Progenitor cell of endocrine pancreas (in vitro differentiated cells): ENCODE data around the gene CTBP2. TPM values are rescaled to one million over a fixed set of nuclear protein-coding genes. Genes with fewer than 3 reads are reported as not detected.
A peak's percentile ranks its signal among the peaks of the same experiment; 100 is the strongest.
"Not testable (repeated sequence)": the region's sequence is repeated elsewhere in the genome, so short reads cannot be mapped to it uniquely, and the experiment has no call there.

Experiments used
- DNase-seq: peaks from one replicate; pipeline ENCODE4 v3.0.0; 2021; ENCODE audit warnings: low spot score; ENCODE audit not compliant: unreplicated experiment
- H3K27ac Mint-ChIP-seq: 2 replicates; pipeline ENCODE4 v1.8.0; 2021; ENCODE audit warnings: mild to moderate bottlenecking, moderate library complexity, mixed read lengths
- H3K27me3 Mint-ChIP-seq: 2 replicates; pipeline ENCODE4 v1.8.0; 2021; ENCODE audit warnings: mixed read lengths
- H3K36me3 Mint-ChIP-seq: 2 replicates; pipeline ENCODE4 v1.8.0; 2022; ENCODE audit warnings: mixed read lengths; ENCODE audit not compliant: insufficient read depth
- H3K4me1 Mint-ChIP-seq: 2 replicates; pipeline ENCODE4 v1.8.0; 2021; ENCODE audit warnings: low read depth, mixed read lengths
- H3K4me3 Mint-ChIP-seq: 2 replicates; pipeline ENCODE4 v1.8.0; 2021; ENCODE audit warnings: low read depth, mild to moderate bottlenecking, moderate library complexity, mixed read lengths
- H3K9me3 Mint-ChIP-seq: 2 replicates; pipeline ENCODE4 v1.8.0; 2021; ENCODE audit warnings: low read depth, mixed read lengths
- total RNA-seq: library from RNA; stranded (reverse); gene quantifications from 2 replicates; pipeline ENCODE4 v1.2.1, GENCODE V29; 2021
- TF ChIP-seq, protein P1 (sequence below): fragments of 200-600 bp; sonication (generic); IDR thresholded peaks from one replicate; pipeline ENCODE4 v1.5.0; 2021; ENCODE audit warnings: antibody characterized with exemption, mild to moderate bottlenecking; ENCODE audit not compliant: unreplicated experiment

The CTBP2 gene
- total RNA-seq, 1 donor from 2014 or later: 182 TPM

DNA sequence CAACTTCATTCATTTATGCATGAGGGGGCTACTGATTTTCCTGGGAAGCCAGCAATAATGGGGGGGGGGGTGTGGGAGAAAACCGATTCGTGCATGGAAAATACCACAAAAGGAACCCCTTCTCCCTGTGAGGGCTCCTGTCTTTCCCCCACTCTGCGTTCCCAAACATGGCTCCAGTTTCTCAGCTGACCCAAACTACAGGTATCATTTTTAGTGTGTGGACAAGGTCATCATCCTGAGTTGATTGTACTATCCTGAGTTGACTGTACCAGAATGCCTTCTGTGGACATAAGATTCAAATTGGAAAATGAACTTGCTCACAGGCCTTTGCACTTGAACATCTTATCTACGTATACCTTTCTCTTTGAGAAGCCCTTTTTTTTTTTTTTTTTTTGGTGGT, 168.5 kb downstream of the CTBP2 start:
- Mint-ChIP-seq H3K4me3 (no peak overlapping the region), H3K9me3 (no peaks in the 10 kb centered on the region), H3K36me3 (peaks cover 29% of the 10 kb centered on the region), H3K27ac (peak overlapping the region; percentile 78), H3K4me1 (no peaks in the 10 kb centered on the region), H3K27me3 (no peaks in the 10 kb centered on the region)
- TF ChIP-seq, protein P1, sequence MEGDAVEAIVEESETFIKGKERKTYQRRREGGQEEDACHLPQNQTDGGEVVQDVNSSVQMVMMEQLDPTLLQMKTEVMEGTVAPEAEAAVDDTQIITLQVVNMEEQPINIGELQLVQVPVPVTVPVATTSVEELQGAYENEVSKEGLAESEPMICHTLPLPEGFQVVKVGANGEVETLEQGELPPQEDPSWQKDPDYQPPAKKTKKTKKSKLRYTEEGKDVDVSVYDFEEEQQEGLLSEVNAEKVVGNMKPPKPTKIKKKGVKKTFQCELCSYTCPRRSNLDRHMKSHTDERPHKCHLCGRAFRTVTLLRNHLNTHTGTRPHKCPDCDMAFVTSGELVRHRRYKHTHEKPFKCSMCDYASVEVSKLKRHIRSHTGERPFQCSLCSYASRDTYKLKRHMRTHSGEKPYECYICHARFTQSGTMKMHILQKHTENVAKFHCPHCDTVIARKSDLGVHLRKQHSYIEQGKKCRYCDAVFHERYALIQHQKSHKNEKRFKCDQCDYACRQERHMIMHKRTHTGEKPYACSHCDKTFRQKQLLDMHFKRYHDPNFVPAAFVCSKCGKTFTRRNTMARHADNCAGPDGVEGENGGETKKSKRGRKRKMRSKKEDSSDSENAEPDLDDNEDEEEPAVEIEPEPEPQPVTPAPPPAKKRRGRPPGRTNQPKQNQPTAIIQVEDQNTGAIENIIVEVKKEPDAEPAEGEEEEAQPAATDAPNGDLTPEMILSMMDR: no peak
- peak; percentile 3 for DNase-seq

DNA sequence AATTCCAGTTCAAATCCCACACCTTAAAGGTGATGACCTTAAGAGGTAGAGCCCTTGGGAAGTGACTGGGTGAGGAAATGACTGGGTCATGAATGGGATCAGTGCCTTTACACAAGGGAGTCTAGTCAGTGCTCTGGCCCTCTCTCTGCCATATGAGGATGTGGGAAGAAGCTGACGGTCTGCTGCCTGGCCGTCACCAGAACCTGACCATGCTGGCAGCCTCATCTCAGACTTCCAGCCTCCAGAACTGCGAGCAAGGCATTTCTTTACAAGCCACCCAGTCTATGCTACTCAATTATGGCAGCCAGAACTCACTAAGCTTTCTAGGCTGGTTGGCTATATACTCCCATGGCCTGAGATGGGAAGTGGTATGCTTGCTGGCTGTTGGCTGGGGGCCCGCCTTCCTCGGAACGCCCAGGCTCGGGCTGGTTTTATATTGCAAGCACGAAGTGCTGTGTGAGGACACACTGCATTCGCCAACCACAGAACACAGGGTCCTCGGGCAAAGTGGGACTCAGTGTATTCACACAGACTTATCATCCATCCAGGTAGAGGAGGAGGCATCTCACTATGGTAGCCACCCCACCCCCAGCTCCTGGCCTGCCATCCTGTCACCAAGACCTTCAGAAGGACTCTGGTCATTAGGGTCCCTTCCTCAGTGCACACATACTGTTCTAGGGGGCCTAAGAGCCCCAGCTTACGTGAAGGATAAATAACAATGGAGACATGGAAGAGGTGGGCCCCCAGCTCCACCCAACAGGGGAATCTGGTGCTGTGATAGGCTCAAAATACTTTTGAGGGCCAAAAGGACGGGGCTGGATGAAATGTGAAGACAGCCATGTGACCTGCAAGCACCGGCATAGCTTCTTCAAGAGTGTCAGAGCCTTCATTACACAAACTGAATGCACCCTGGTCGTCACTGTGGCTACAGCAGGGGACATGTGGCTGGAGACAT, 169.4 kb downstream of the CTBP2 start:
- TF ChIP-seq, protein P1: no peak

DNA sequence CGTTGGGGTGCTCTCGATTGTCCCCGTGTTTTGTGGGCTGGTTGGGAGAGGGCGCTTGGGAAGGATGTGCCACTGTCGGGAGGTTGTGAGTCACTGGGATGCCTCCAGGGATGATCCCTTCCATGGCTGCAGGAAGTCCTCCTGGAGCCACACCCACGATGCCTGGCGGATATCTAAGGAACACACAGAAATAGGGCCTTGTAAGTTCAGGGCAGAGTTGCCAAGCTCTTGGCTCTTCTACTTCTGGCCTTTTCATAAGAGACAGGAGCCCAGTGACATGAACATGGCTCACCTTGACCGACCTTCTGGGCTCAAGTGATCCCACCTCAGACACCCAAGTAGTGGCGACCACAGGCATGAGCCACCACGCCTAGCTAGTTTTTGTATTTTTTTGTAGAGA, 170.8 kb downstream of the CTBP2 start:
- peak; percentile 0 for DNase-seq
- Mint-ChIP-seq H3K27me3 (no peaks in the 10 kb centered on the region), H3K4me1 (no peaks in the 10 kb centered on the region), H3K9me3 (no peaks in the 10 kb centered on the region), H3K27ac (peak overlapping the region; percentile 85), H3K4me3 (no peak overlapping the region), H3K36me3 (peaks cover 40% of the 10 kb centered on the region)
- TF ChIP-seq, protein P1: no peak

More for the DNA sequence above, 169.4 kb downstream of the CTBP2 start:
- Mint-ChIP-seq H3K27ac (peak overlapping the region; percentile 78), H3K9me3 (no peaks in the 10 kb centered on the region), H3K4me1 (no peaks in the 10 kb centered on the region), H3K27me3 (no peaks in the 10 kb centered on the region), H3K36me3 (peaks cover 32% of the 10 kb centered on the region), H3K4me3 (no peak overlapping the region)
- DNase-seq: peak; percentile 7

DNA sequence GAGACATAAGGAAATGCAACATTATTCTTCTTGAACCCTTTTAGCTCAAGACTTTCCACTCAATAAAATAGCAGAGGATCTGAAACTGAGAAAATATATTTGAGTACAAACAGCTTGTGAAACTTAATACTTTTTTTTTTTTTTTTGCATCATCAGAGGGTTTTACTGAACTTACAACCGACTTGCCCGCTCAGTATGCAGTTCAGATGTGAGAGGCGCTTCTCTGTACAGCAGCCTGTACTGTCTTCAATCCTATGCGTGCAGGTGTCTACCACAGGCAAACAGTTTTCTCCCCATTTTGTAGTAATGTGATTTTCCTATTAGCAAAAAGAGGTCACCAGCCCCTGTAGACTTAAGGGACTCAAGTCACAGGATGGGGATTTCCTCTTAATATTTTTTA, 171.6 kb downstream of the CTBP2 start:
- not testable (repeated sequence) for H3K9me3 Mint-ChIP-seq, H3K4me1 Mint-ChIP-seq, DNase-seq, H3K4me3 Mint-ChIP-seq, H3K27me3 Mint-ChIP-seq
- Mint-ChIP-seq H3K36me3 (peaks cover 40% of the 10 kb centered on the region), H3K27ac (peak overlapping the region; percentile 85)

DNA sequence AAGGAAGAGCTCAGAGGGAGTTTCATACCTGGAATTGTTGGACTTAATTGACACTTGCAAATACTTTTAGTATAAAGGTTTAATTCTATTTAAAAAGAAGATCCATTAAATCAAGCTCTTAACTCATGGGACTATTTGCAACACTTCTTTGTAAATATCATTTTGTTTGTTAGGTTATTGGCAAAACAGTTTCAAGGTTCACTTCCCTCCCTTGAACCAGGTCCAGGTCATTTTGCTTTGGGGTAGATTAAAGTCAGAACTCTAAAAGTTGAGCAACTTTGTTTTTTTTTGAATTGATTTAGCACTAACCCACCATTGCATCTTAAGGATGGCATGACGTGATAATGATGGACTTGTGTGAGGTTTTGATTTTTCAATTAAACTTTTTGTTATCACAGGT, 172.6 kb downstream of the CTBP2 start:
- Mint-ChIP-seq H3K27ac (no peak overlapping the region), H3K27me3 (no peaks in the 10 kb centered on the region), H3K4me1 (peaks cover 8% of the 10 kb centered on the region), H3K9me3 (no peaks in the 10 kb centered on the region), H3K36me3 (peaks cover 44% of the 10 kb centered on the region), H3K4me3 (no peak overlapping the region)
- TF ChIP-seq, protein P1: no peak
- no peak for DNase-seq

DNA sequence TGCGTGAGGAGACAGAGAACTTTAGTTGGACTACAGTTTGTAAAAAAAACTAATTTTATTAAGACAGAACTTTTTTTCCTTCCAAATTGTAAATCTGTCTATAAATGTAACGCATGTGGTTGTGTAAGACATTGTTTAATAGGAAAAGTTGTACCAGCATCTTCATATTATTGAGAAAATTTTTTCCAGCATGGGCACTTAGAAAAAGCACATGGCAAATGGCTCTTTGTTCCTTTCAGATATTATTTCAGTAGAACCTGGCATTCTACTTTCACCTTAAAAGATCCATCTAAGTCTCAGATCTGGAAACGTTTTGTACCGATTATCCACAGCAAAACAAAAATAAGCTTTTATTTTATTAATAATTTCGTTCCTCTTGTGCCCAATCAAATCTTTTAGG, 175.2 kb downstream of the CTBP2 start:
- Mint-ChIP-seq H3K9me3 (no peaks in the 10 kb centered on the region), H3K4me1 (peaks cover 9% of the 10 kb centered on the region), H3K36me3 (peaks cover 42% of the 10 kb centered on the region), H3K27me3 (no peaks in the 10 kb centered on the region), H3K4me3 (no peak overlapping the region), H3K27ac (peak overlapping the region; percentile 69)
- TF ChIP-seq, protein P1: no peak
- DNase-seq: no peak
